SK-N-SH treated with all-trans-retinoic acid at 6 μM for 48 hours (cell line): ENCODE data around the gene PNMT.
"Not testable (repeated sequence)": the region's sequence is repeated elsewhere in the genome, so short reads cannot be mapped to it uniquely, and the experiment has no call there.

ENCODE experiments used
- ATAC-seq: fragments of 200-7000 bp; cut with Tn5 transposase; 3 replicates; pipeline ENCODE4 v1.9.1; 2020; ENCODE audit warnings: mild to moderate bottlenecking, moderate library complexity
- BACH2 ChIP-seq: fragments of 250-450 bp; sonication (Bioruptor Pico); IDR thresholded peaks from 2 replicates; pipeline ENCODE4 v1.9.0; 2021; ENCODE audit warnings: mild to moderate bottlenecking, borderline replicate concordance
- CSDC2 ChIP-seq: fragments of 250-450 bp; sonication (Bioruptor Pico); IDR thresholded peaks from 2 replicates; pipeline ENCODE4 v1.5.0; 2020; ENCODE audit warnings: mild to moderate bottlenecking, moderate library complexity
- ISL1 ChIP-seq: fragments of 250-450 bp; sonication (Bioruptor Pico); IDR thresholded peaks from 2 replicates; pipeline ENCODE4 v2.1.2; 2022; ENCODE audit warnings: mild to moderate bottlenecking, moderate library complexity
- OSR1 ChIP-seq: fragments of 250-450 bp; sonication (Bioruptor Pico); IDR thresholded peaks from 2 replicates; pipeline ENCODE4 v1.8.0; 2022; ENCODE audit warnings: moderate library complexity, mild to moderate bottlenecking, inconsistent platforms
- PPARA ChIP-seq: fragments of 250-450 bp; sonication (Bioruptor Pico); IDR thresholded peaks from 2 replicates; pipeline ENCODE4 v1.5.0; 2020; ENCODE audit warnings: mild to moderate bottlenecking, borderline replicate concordance
- RARB ChIP-seq: fragments of 250-450 bp; sonication (Bioruptor Pico); IDR thresholded peaks from 2 replicates; pipeline ENCODE4 v1.8.0; 2021; ENCODE audit warnings: mild to moderate bottlenecking, moderate library complexity
- TCF4 ChIP-seq: fragments of 250-450 bp; sonication (Bioruptor Pico); IDR thresholded peaks from 2 replicates; pipeline ENCODE4 v1.8.0; 2021; ENCODE audit warnings: mild to moderate bottlenecking, moderate library complexity, borderline replicate concordance
- ZC3H10 ChIP-seq: fragments of 250-450 bp; sonication (Bioruptor Pico); IDR thresholded peaks from 2 replicates; pipeline ENCODE4 v1.5.1; 2021; ENCODE audit warnings: mild to moderate bottlenecking, moderate library complexity
- ZFP30 ChIP-seq: fragments of 450-650 bp; formaldehyde crosslinking; IDR thresholded peaks from 2 replicates; pipeline ENCODE4 v1.5.0; 2022; ENCODE audit warnings: mild to moderate bottlenecking, moderate library complexity
- ZNF565 ChIP-seq: fragments of 450-650 bp; formaldehyde crosslinking; conservative IDR thresholded peaks from 2 replicates; pipeline ENCODE4 v1.5.0; 2020; ENCODE audit warnings: low read depth, mild to moderate bottlenecking, moderate library complexity
- ZNF70 ChIP-seq: fragments of 450-650 bp; formaldehyde crosslinking; IDR thresholded peaks from 2 replicates; pipeline ENCODE4 v1.5.0; 2020; ENCODE audit warnings: mild to moderate bottlenecking, moderate library complexity
- ZNF8 ChIP-seq: fragments of 450-650 bp; formaldehyde crosslinking; IDR thresholded peaks from 2 replicates; pipeline ENCODE4 v1.5.0; 2020; ENCODE audit warnings: mild to moderate bottlenecking, moderate library complexity
- TF ChIP-seq, protein P1 (sequence below): fragments of 250-450 bp; sonication (Bioruptor Pico); IDR thresholded peaks from 2 replicates; pipeline ENCODE4 v1.5.1; 2021; ENCODE audit warnings: mild to moderate bottlenecking, moderate library complexity
- TF ChIP-seq, protein P2 (sequence below): fragments of 250-450 bp; sonication (Bioruptor Pico); IDR thresholded peaks from 2 replicates; pipeline ENCODE4 v1.5.1; 2020; ENCODE audit warnings: low read depth, mild to moderate bottlenecking, moderate library complexity
- TF ChIP-seq, protein P3 (sequence below): fragments of 250-450 bp; sonication (Bioruptor Pico); IDR thresholded peaks from 2 replicates; pipeline ENCODE4 v1.8.0; 2021; ENCODE audit warnings: low read depth, mild to moderate bottlenecking, moderate library complexity, borderline replicate concordance
- TF ChIP-seq, protein P4 (sequence below): fragments of 250-450 bp; sonication (Bioruptor Pico); IDR thresholded peaks from 2 replicates; pipeline ENCODE4 v1.8.0; 2020; ENCODE audit warnings: mild to moderate bottlenecking, moderate library complexity, borderline replicate concordance
- TF ChIP-seq, protein P5 (sequence below): fragments of 250-450 bp; sonication (Bioruptor Pico); IDR thresholded peaks from 2 replicates; pipeline ENCODE4 v1.5.0; 2020; ENCODE audit warnings: mild to moderate bottlenecking, moderate library complexity

PNMT gene

DNA sequence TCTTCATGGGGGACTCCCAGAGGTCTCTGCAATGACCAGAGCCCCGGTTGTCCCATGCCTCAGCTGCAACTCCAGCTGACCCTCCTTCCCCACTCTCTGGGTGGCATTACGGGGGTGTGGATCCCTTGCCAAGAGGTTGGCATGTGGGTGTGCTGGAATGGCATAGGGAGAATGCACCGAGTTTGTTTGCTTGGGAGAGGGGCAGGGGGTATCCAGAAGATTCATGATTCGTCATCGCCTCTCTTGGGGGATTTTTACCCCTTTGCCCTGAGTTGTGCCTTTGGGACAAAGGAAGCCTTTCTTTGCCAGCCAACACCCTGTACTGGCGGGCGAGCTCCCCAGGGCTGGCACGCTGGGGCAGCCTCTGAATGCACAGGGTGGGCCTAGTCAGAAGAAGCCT is 38.1 kb downstream of the PNMT start:
- no peak for ATAC-seq
- TF ChIP-seq ZFP30 (CRISPR knock-in tag) (no peak), PPARA (CRISPR knock-in tag) (no peak), ZNF565 (CRISPR knock-in tag) (no peak), OSR1 (no peak), RARB (CRISPR knock-in tag) (no peak), TCF4 (CRISPR knock-in tag) (no peak), BACH2 (CRISPR knock-in tag) (no peak), ZC3H10 (no peak)
- TF ChIP-seq, protein P1, sequence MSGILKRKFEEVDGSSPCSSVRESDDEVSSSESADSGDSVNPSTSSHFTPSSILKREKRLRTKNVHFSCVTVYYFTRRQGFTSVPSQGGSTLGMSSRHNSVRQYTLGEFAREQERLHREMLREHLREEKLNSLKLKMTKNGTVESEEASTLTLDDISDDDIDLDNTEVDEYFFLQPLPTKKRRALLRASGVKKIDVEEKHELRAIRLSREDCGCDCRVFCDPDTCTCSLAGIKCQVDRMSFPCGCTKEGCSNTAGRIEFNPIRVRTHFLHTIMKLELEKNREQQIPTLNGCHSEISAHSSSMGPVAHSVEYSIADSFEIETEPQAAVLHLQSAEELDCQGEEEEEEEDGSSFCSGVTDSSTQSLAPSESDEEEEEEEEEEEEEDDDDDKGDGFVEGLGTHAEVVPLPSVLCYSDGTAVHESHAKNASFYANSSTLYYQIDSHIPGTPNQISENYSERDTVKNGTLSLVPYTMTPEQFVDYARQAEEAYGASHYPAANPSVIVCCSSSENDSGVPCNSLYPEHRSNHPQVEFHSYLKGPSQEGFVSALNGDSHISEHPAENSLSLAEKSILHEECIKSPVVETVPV (CRISPR knock-in tag) = no peak
- TF ChIP-seq, protein P2, sequence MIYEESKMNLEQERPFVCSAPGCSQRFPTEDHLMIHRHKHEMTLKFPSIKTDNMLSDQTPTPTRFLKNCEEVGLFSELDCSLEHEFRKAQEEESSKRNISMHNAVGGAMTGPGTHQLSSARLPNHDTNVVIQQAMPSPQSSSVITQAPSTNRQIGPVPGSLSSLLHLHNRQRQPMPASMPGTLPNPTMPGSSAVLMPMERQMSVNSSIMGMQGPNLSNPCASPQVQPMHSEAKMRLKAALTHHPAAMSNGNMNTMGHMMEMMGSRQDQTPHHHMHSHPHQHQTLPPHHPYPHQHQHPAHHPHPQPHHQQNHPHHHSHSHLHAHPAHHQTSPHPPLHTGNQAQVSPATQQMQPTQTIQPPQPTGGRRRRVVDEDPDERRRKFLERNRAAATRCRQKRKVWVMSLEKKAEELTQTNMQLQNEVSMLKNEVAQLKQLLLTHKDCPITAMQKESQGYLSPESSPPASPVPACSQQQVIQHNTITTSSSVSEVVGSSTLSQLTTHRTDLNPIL (CRISPR knock-in tag) = no peak
- TF ChIP-seq, protein P3, sequence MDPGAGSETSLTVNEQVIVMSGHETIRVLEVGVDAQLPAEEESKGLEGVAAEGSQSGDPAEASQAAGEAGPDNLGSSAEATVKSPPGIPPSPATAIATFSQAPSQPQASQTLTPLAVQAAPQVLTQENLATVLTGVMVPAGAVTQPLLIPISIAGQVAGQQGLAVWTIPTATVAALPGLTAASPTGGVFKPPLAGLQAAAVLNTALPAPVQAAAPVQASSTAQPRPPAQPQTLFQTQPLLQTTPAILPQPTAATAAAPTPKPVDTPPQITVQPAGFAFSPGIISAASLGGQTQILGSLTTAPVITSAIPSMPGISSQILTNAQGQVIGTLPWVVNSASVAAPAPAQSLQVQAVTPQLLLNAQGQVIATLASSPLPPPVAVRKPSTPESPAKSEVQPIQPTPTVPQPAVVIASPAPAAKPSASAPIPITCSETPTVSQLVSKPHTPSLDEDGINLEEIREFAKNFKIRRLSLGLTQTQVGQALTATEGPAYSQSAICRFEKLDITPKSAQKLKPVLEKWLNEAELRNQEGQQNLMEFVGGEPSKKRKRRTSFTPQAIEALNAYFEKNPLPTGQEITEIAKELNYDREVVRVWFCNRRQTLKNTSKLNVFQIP (CRISPR knock-in tag) = no peak

DNA sequence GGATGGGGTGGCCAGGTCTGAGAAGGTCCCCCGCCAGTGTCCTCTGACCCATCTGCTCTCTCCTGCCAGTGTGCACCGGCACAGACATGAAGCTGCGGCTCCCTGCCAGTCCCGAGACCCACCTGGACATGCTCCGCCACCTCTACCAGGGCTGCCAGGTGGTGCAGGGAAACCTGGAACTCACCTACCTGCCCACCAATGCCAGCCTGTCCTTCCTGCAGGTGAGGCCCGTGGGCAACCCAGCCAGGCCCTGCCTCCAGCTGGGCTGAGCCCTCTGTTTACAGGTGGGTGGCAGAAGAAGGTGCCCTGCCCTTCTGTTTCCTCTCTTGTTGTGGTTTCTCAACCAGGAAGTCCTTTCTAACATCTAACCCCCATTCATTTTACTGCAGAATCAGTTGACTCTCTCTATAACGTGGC is 38.7 kb downstream of the PNMT start:
- no peak for ATAC-seq
- TF ChIP-seq, protein P4, sequence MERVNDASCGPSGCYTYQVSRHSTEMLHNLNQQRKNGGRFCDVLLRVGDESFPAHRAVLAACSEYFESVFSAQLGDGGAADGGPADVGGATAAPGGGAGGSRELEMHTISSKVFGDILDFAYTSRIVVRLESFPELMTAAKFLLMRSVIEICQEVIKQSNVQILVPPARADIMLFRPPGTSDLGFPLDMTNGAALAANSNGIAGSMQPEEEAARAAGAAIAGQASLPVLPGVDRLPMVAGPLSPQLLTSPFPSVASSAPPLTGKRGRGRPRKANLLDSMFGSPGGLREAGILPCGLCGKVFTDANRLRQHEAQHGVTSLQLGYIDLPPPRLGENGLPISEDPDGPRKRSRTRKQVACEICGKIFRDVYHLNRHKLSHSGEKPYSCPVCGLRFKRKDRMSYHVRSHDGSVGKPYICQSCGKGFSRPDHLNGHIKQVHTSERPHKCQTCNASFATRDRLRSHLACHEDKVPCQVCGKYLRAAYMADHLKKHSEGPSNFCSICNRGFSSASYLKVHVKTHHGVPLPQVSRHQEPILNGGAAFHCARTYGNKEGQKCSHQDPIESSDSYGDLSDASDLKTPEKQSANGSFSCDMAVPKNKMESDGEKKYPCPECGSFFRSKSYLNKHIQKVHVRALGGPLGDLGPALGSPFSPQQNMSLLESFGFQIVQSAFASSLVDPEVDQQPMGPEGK (CRISPR knock-in tag) = no peak
- no peak for TF ChIP-seq ZC3H10
- no peak for TF ChIP-seq ZNF70 (CRISPR knock-in tag)
- no peak for TF ChIP-seq RARB (CRISPR knock-in tag)
- TF ChIP-seq, protein P5, sequence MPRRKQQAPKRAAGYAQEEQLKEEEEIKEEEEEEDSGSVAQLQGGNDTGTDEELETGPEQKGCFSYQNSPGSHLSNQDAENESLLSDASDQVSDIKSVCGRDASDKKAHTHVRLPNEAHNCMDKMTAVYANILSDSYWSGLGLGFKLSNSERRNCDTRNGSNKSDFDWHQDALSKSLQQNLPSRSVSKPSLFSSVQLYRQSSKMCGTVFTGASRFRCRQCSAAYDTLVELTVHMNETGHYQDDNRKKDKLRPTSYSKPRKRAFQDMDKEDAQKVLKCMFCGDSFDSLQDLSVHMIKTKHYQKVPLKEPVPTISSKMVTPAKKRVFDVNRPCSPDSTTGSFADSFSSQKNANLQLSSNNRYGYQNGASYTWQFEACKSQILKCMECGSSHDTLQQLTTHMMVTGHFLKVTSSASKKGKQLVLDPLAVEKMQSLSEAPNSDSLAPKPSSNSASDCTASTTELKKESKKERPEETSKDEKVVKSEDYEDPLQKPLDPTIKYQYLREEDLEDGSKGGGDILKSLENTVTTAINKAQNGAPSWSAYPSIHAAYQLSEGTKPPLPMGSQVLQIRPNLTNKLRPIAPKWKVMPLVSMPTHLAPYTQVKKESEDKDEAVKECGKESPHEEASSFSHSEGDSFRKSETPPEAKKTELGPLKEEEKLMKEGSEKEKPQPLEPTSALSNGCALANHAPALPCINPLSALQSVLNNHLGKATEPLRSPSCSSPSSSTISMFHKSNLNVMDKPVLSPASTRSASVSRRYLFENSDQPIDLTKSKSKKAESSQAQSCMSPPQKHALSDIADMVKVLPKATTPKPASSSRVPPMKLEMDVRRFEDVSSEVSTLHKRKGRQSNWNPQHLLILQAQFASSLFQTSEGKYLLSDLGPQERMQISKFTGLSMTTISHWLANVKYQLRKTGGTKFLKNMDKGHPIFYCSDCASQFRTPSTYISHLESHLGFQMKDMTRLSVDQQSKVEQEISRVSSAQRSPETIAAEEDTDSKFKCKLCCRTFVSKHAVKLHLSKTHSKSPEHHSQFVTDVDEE = no peak
- TF ChIP-seq ZNF565 (CRISPR knock-in tag) = no peak
- TF ChIP-seq ZNF8 (CRISPR knock-in tag) = no peak

DNA sequence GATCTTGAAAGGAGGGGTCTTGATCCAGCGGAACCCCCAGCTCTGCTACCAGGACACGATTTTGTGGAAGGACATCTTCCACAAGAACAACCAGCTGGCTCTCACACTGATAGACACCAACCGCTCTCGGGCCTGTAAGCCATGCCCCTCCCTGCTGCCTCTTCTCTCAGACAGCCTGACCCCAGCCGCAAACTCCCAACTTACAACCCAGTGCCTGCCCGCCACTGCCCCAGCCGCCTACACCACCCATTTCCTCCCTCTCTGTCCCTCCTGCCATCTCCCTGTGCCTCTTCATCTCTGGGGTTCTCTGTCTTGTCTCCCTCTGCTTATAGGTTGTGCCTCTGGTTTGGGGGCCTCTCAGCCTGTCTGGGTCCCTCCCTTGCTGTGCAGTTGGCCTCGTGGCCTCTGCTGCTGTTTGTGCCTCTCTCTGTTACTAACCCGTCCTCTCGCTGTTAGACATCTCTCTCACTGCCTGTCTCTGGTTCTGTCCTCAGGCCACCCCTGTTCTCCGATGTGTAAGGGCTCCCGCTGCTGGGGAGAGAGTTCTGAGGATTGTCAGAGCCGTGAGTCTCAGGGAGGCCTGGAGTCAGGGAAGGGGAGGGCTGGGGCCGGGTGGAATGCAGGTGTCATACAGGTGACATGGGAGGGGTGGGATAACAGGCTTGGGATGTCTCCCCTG is 41.2 kb downstream of the PNMT start:
- TF ChIP-seq OSR1 (no peak), CSDC2 (CRISPR knock-in tag) (no peak)
- no peak for ATAC-seq

DNA sequence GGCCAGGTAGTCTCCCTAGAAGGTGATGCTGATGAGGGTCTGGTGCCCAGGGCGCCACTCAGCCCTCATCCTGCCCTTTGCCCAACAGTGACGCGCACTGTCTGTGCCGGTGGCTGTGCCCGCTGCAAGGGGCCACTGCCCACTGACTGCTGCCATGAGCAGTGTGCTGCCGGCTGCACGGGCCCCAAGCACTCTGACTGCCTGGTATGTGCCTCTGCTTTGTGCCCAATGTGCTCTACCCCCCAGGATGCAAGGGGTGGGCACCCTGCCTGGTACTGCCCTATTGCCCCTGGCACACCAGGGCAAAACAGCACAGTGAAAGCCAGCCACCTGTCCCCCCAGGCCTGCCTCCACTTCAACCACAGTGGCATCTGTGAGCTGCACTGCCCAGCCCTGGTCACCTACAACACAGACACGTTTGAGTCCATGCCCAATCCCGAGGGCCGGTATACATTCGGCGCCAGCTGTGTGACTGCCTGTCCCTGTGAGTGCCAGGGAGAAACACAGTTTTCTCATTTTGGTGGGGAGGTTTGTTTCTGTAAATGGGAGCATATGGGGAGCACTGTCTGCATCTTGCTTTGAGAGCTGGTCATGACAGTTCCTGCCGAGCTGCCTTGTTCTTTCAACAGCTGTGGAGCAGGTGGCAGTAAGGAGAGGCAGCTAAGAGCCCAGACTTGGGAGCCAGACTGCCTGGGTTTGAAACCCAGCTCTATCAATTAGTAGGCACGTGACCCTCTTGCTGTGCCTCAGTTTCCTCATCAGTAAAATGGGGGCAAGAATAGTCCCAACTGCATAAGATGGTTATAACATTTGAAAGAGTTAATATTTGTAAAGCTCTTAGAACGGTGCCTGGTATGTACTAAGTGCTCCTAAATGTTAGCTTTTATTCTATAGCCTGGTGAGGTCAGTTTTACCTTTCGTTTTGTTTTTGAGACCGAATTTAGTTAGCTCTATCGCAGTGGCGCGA is 42.0 kb downstream of the PNMT start:
- no peak for ATAC-seq
- TF ChIP-seq ISL1 (CRISPR knock-in tag) = no peak

DNA sequence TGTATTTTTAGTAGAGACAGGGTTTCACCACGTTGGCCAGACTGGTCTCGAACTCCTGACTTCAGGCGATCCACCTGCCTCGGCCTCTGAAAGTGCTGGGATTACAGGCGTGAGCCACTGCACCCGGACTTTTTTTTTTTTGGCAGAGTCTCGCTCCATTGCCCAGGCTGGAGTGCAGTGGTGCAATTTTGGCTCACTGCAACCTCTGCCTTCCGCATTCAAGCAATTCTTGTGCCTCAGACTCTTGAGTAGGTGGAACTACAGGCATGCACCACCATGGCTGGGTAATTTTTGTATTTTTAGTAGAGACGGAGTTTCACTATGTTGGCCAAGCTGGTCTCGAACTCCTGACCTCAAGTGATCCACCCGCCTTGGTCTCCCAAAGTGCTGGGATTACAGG is 42.8 kb downstream of the PNMT start:
- not testable (repeated sequence) for ATAC-seq
